Hindlimb muscle (tissue), 1 donor: ENCODE data around the gene TPSAB1. TPM values are rescaled to one million over a fixed set of nuclear protein-coding genes. Genes with fewer than 3 reads are reported as not detected.

ENCODE experiments used
- DNase-seq: peaks from one replicate; pipeline ENCODE4 v3.0.0-alpha.2; 2013
- polyA plus RNA-seq: library from polyadenylated mRNA; unstranded; fragments of 120-200 nt; gene quantifications from one replicate; pipeline ENCODE4 v1.2.1, GENCODE V29; 2013; ENCODE audit not compliant: insufficient read length

Gene TPSAB1
- polyA plus RNA-seq, 1 donor = 1.0 TPM

- no peak for DNase-seq
These were observed 48.4 kb downstream of the TPSAB1 start for GRCh38 chr16:1288813-1289476.

DNA sequence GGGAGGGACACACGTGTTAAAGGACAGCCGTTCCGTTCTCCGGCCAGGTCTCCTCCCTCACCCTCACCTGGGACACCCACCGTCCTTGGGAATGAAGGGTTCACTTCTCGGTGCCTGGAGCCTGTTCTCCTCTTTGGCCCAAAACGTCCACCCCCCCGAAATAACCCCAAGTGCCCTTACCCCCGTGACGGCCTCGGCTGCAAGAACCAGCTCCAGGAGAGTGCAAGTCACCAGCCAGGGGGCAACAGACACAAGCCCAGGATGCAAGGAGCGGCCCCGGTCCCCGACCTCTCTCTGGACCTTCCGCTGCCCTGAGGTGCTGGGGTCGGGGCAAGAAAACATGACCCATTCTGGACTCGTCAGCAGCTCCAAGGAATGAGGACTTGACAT is 49.0 kb downstream of the TPSAB1 start:
- DNase-seq = no peak

- no peak for DNase-seq
These were observed 49.6 kb downstream of the TPSAB1 start for GRCh38 chr16:1290063-1290501.

- DNase-seq = no peak
These were observed 50.5 kb downstream of the TPSAB1 start for GRCh38 chr16:1290860-1291575.

DNA sequence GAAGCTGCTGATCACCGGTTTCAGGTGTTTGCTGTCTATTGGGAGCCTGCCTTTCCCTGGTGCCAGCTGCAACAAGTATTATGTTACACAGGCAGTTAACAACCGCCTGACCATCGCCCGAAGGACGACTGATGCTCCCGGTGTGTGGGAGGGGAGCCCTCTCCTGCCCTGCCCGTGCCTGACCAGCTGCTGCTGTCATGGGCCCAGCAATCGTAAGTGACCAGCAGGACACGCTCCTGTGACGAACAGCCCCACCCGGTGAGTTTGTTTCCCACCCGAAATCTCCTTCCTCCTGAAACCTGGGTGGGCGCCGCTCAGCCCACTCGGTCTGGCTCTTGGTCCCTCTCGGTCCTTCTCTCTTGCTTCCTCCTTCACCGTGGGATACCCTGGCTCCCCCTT is 51.1 kb downstream of the TPSAB1 start:
- DNase-seq = no peak

Other genes with a start within 250 kb of the TPSAB1 start
- gene SSTR5, start 168.0 kb upstream of the TPSAB1 start, polyA plus RNA-seq = not detected
- not detected for gene C1QTNF8, start 144.5 kb upstream of the TPSAB1 start, polyA plus RNA-seq
- gene CACNA1H, start 87.6 kb upstream of the TPSAB1 start, polyA plus RNA-seq = 69.6 TPM
- 1.5 TPM for gene TPSG1, start 15.4 kb upstream of the TPSAB1 start, polyA plus RNA-seq
- 2.7 TPM for gene TPSB2, start 10.5 kb upstream of the TPSAB1 start, polyA plus RNA-seq
- gene TPSD1, start 15.4 kb downstream of the TPSAB1 start, polyA plus RNA-seq = not detected
- 101 TPM for gene UBE2I, start 68.9 kb downstream of the TPSAB1 start, polyA plus RNA-seq
- 0.72 TPM for gene BAIAP3, start 92.9 kb downstream of the TPSAB1 start, polyA plus RNA-seq
- gene TSR3, start 111.2 kb downstream of the TPSAB1 start, polyA plus RNA-seq = 59.2 TPM
- 40.6 TPM for gene GNPTG, start 111.2 kb downstream of the TPSAB1 start, polyA plus RNA-seq
- 9.8 TPM for gene UNKL, start 174.0 kb downstream of the TPSAB1 start, polyA plus RNA-seq
- 11.9 TPM for gene UQCC4, start 180.0 kb downstream of the TPSAB1 start, polyA plus RNA-seq
- gene PERCC1, start 190.4 kb downstream of the TPSAB1 start, polyA plus RNA-seq = 0.43 TPM
- gene CCDC154, start 203.9 kb downstream of the TPSAB1 start, polyA plus RNA-seq = 2.5 TPM
- gene CLCN7, start 234.3 kb downstream of the TPSAB1 start, polyA plus RNA-seq = 39.9 TPM
- gene PTX4, start 248.2 kb downstream of the TPSAB1 start, polyA plus RNA-seq = 0.59 TPM